Measurements from ENCODE around the gene ZNF398.
"Not testable (repeated sequence)": the region's sequence is repeated elsewhere in the genome, so short reads cannot be mapped to it uniquely, and the experiment has no call there.

ZNF398 gene

GRCh38 chr7:149217570-149217969 is 70.3 kb downstream of the ZNF398 start:
- TF ChIP-seq ZNF274 (IDR thresholded peaks at IDR 0.05; ENCODE audit: low read depth, low read length), result no peak
- no peak overlapping the region for H3K4me3 ChIP-seq (ENCODE audit: low read length)

GRCh38 chr7:149218469-149219420 is 71.5 kb downstream of the ZNF398 start:
- no peak for TF ChIP-seq ZNF274 (IDR thresholded peaks at IDR 0.05; ENCODE audit: low read depth, low read length)
- no peak overlapping the region for H3K4me3 ChIP-seq (ENCODE audit: low read length)

- no peak for TF ChIP-seq ZNF274 (IDR thresholded peaks at IDR 0.05; ENCODE audit: low read depth, low read length)
- no peak overlapping the region for H3K4me3 ChIP-seq (ENCODE audit: low read length)
Observed at GRCh38 chr7:149220534-149220933, 73.3 kb downstream of the ZNF398 start.

GRCh38 chr7:149223176-149223575 is 75.9 kb downstream of the ZNF398 start:
- TF ChIP-seq ZNF274 (IDR thresholded peaks at IDR 0.05; ENCODE audit: low read depth, low read length), result no peak
- H3K4me3 ChIP-seq (ENCODE audit: low read length), result no peak overlapping the region

- TF ChIP-seq ZNF274 (IDR thresholded peaks at IDR 0.05; ENCODE audit: low read depth, low read length), result no peak
Observed at GRCh38 chr7:149223761-149224160, 76.5 kb downstream of the ZNF398 start.

GRCh38 chr7:149224352-149224751 is 77.1 kb downstream of the ZNF398 start:
- TF ChIP-seq ZNF274 (IDR thresholded peaks at IDR 0.05; ENCODE audit: low read depth, low read length), result no peak
- no peak overlapping the region for H3K4me3 ChIP-seq (ENCODE audit: low read length)

More at GRCh38 chr7:149223761-149224160, 76.5 kb downstream of the ZNF398 start:
- no peak overlapping the region for H3K4me3 ChIP-seq (ENCODE audit: low read length)

- TF ChIP-seq ZNF274 (IDR thresholded peaks at IDR 0.05; ENCODE audit: low read depth, low read length), result no peak
Observed at GRCh38 chr7:149225106-149225505, 77.9 kb downstream of the ZNF398 start.

GRCh38 chr7:149225656-149226055 is 78.4 kb downstream of the ZNF398 start:
- TF ChIP-seq ZNF274 (IDR thresholded peaks at IDR 0.05; ENCODE audit: low read depth, low read length), result no peak

More at GRCh38 chr7:149225106-149225505, 77.9 kb downstream of the ZNF398 start:
- H3K4me3 ChIP-seq (ENCODE audit: low read length), result no peak overlapping the region

GRCh38 chr7:149226366-149226765 is 79.1 kb downstream of the ZNF398 start:
- not testable (repeated sequence) for H3K4me3 ChIP-seq (ENCODE audit: low read length)

More at GRCh38 chr7:149225656-149226055, 78.4 kb downstream of the ZNF398 start:
- H3K4me3 ChIP-seq (ENCODE audit: low read length), result no peak overlapping the region

GRCh38 chr7:149226840-149227494 is 79.7 kb downstream of the ZNF398 start:
- H3K4me3 ChIP-seq (ENCODE audit: low read length), result no peak overlapping the region
- TF ChIP-seq ZNF274 (IDR thresholded peaks at IDR 0.05; ENCODE audit: low read depth, low read length), result no peak

GRCh38 chr7:149228831-149229471 is 81.7 kb downstream of the ZNF398 start:
- H3K4me3 ChIP-seq (ENCODE audit: low read length), result no peak overlapping the region
- no peak for TF ChIP-seq ZNF274 (IDR thresholded peaks at IDR 0.05; ENCODE audit: low read depth, low read length)

- no peak overlapping the region for H3K4me3 ChIP-seq (ENCODE audit: low read length)
- TF ChIP-seq ZNF274 (IDR thresholded peaks at IDR 0.05; ENCODE audit: low read depth, low read length), result no peak
Observed at GRCh38 chr7:149229526-149229925, 82.3 kb downstream of the ZNF398 start.

- TF ChIP-seq ZNF274 (IDR thresholded peaks at IDR 0.05; ENCODE audit: low read depth, low read length), result no peak
- H3K4me3 ChIP-seq (ENCODE audit: low read length), result no peak overlapping the region
Observed at GRCh38 chr7:149232362-149232761, 85.1 kb downstream of the ZNF398 start.

Data from GM08714 (cell line).